Measurements from ENCODE around the gene PRDM15.

The PRDM15 gene

DNA sequence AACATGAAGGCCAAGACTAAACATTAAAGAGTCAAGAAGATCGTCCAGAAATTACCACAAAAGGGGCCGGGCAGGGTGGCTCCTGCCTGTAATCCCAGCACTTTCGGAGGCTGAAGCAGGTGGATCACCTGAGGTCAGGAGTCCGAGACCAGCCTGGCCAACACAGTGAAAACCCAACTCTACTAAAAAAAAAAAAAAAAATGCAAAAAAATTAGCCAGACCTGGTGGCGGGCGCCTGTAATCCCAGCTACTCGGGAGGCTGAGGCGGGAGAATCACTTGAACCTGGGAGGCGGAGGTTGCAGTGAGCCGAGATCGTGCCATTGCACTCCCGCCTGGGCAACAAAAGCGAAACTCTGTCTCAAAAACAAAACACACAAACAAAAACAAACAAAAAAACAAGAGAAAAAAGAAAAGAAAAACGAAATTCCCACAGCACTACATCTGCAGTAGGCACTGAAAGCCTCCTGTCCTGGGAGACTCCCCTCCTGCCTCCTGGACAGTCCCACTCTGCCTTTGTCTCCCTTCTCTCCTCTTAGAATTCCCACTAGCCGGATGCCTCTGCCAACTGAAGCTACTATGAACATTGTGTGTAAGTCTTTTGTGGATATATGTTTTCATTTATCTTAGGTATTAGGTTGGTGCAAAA is 94.6 kb downstream of the PRDM15 start:
- DNase-seq (ENCODE audit: low read depth in 1 of 2, low spot score in 1 of 2) = no peak

DNA sequence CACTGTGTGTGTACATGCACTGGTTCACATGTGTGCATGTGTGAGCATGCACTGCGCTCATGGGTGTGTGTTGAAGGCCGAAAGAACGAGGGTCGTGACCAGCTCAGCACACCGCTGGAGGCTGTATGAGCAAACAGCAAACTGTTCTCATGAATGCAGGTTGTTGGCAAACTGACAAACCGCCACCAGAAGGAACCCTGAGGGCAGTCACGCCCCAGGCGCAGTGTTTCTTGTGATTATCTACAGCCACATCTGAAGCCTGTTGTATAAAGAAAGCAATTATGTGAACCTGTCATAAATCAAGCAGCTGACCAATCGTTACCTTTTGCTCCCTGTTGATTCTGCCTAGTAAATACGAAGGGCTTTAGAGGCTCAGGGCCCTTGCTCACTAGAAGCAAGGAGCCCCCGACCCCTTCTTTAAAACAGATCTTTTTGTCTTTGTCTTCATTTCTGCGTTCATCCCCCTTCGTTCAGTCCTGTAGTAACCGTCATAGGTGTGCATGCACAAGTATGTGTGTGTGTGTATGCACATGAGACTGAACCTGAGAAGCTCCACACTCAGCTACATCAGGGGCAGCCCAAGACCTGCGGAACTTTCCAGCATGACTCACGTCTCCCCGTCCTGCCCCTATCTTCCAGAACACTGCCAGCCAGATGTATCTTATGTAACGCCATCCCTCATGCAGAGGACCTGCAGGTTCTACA is 95.5 kb downstream of the PRDM15 start:
- DNase-seq (ENCODE audit: low read depth in 1 of 2, low spot score in 1 of 2) = no peak

DNA sequence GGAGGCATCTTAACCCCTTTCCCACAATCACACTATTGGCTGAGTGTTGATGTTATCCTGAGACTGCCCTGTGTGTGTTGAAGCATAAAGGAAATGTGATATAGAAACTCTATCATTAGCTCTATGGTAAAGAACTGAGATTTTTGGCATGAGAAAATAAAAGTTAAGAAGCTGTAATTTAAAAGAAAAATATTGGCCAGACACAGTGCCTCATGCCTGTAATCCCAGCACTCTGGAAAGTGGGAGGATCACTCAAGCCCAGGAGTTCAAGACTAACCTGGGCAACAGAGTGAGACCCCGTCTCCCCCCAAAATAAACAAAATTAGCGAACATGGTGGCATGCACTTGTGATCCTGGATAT is 98.1 kb downstream of the PRDM15 start:
- no peak for DNase-seq (ENCODE audit: low read depth in 1 of 2, low spot score in 1 of 2)

DNA sequence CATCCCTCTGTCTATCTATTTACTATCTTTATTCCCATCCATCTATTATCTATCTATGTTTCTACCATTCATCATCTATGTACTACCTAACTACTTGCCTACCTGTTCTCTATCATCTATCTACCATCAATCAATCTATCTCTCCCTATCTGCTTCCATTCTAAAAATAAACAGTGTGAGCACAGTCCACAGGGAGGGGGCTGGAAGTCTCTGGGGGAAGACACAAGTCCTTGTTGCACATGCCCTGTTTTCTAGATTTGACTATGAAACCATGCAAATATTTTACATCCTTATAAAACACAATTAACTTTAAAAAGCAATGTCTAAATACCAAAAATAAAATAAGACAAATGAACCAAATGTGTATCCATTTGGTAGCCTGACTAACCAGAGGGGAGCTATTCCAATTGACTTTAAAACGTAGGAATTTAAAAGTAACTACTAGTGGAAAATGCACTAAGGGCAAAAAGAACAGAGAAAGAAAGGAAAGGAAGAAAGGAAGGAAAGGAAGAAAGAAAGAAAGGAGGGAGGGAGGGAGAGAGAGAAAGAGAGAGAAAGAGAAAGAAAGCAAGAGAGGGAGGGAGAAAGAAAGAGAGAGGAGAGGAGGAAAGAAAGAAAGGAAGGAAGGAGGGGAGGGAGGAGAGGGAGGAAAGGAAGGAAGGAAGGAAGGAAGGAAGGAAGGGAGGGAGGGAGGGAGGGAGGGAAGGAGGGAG is 98.7 kb downstream of the PRDM15 start:
- DNase-seq (ENCODE audit: low read depth in 1 of 2, low spot score in 1 of 2) = no peak

DNA sequence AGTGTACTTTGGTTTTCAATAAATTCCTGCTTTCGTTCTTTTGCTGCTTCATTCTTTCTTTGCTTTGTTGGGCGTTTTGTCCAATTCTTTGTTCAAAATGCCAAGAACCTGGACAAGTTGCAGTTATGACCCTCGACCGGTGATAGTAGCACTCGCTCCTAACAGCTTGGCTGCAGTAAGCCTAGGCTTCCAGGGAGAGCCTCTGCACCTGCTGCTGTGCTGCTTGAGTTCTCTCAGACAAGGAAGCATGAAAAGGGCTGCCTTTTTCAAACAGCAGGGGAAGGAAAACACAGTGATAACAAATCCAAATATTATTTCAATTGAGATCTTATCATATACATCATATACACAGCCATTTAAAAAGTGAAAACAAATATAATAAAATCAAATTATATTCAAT is 99.5 kb downstream of the PRDM15 start:
- DNase-seq (ENCODE audit: low read depth in 1 of 2, low spot score in 1 of 2) = no peak

DNA sequence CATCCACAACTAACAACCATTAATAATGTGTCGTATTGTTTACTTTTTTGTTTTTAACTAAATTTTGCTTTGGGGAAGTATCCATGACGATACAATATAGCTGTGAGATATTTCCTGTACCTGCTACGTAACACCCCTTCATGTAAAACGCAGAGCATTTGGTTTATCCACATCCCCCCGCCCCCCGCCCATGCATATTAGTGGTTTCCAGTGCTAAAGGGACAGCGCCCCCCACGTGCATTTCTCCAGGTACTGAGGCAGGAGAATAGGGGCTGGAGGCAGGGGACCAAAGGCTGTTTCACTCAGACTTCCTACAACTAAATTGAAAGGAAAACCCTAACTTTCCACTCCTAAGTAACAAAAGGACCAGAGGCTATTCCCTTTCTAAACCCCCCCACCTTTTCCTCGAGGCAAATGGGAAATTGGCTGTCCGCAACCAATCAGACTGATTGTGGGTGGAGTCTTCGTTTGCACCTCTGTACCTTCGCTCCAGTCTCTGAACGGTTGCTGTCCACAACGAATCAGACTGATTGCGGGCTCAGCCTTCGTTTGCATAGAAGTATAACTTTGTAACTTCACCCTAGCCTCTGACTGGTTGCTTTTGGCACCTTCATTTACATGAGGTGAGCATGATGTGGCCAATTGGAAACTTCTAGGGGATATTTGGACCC is 100.1 kb downstream of the PRDM15 start:
- DNase-seq (ENCODE audit: low read depth in 1 of 2, low spot score in 1 of 2) = no peak

DNA sequence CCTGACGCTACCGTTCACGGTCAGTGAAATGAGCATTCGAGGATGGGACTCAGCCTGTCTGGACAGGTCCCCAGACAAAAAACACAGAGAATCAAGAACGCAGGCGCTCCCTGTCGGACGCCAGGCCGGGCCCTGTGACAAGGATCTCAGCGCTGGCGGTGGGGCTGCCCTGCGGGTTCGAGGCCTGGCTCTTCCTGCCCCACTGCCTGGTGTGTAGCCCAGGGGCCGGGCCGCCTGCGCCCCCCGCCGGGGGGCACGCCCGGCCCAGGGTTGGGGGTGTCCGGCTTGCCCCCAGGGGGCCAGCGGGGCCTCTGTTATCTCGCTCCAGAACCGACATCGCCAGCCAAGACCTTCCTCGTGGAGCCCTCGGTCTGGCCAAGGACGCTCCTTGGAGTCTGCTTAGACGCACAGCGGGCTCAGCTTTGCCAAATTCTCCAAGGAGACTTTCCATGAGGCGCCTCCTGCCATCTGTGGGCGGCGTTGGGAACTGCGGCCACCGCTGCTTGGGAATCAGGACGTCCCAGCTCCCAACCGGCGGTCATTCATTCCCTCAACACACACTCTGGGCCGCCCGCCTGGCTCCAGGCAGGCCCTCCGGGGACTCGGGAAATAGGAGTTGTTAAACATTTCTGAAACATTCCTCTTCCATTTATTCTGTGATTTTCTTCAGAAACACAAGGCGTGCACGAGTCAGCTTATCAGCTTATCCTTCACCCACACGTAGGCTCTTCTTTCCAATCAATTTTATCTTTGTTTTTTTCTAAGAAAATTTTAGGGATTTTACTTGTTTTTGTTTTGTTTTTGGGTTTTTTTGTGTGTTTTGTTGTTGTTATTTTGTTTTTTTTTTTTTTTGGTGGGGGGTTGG is 101.0 kb downstream of the PRDM15 start:
- DNase-seq (ENCODE audit: low read depth in 1 of 2, low spot score in 1 of 2) = no peak

DNA sequence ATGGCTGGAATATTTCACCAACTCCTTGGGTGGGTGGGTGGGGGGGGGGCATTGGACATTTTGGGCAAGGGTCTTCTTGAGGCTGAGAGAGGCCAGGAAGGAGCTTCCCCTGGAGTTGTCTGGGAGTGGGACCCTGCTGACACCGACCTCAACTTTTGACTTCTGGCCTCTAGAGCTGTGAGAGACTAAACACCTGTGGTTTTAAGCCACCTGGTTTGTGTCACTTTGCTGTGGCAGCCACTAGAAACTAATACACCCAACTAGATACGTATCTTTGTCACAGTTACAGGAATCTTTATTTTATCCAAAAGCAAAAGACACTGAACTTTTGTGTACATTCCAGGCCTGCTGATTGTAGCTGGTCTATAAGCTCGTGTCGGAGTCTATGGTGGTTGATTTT is 102.4 kb downstream of the PRDM15 start:
- no peak for DNase-seq (ENCODE audit: low read depth in 1 of 2, low spot score in 1 of 2)

DNA sequence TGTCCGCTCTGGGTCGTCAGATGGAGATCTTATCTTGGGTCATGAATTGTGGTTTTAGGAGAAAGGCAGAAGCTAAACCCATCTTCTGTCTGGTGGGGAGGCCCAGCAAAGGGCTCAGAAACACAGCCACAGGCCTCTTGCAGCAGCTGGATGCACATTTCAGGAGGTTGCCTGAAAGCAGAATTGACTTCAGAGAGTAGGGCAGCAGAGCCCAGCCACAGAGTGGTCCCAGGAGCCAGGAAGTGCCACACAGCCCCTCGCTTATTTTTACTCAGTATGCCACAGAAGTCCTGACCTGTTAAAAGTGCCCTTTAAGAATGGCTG is 104.0 kb downstream of the PRDM15 start:
- DNase-seq (ENCODE audit: low read depth in 1 of 2, low spot score in 1 of 2) = no peak

DNA sequence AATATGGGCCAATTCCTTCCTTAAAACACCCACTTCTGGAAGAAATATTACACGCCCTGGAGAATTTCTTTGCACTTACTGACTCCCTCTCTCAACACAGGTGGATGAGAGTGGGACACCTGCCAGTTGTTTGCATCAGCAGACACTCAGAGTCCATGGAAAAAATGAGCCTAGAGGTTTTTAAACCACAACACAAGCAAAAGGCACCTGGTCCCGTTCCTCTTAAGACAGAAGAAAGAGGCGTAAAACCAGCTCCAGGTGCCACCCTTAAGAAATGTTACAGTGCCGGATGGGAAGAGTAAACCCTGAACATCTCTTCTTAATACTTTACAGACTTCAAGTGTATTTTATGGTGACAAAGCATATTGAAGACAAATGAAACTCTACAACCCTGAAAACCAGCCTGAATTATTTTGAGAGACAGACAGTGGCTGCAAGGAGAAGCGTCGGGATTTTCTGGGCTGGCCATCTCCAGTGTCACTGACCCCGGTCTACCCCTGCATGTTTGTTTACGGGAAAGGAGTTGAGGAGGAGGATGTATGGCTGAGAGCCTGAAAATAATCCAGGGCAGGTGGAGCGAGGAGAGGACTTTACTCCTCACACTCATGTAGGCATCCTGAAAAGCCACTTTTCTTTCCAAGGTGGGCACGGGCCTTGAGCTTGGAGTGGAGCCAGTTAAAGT is 104.5 kb downstream of the PRDM15 start:
- no peak for DNase-seq (ENCODE audit: low read depth in 1 of 2, low spot score in 1 of 2)

DNA sequence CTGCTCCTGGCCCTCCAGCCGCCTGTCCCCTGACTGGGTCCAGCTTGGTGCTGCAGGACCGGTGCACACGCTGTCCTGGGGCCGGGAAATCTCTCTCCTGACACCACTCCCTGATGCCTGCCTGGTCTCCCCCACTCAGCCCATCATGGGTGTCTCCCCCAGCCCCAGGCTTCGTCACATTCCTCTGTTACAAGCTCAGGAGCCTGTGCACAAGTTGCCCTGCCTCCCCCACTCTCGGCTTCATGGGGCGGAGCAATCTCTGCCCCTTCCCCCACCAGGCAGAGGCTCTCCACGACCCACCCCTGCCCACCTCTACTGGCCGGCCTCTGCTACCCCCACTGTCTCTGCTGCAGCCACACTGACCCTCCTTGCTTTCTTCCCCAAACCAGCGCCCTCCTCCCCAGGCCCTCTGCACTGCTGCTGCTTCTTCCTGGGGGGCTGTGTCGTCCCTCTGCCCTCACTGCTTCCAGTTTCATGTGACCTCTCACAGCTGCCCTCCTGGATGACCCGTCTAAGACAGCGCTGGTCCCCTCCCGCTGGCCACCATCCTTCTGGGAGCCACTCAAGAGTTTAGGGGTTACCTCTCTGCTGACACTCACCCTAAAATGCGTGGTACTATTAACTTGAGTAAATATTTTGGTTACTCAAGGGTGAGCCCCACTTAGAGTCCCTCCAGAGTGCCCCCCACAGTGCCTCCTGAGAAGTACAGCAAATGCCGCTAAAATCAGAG is 106.6 kb downstream of the PRDM15 start:
- no peak for DNase-seq (ENCODE audit: low read depth in 1 of 2, low spot score in 1 of 2)

DNA sequence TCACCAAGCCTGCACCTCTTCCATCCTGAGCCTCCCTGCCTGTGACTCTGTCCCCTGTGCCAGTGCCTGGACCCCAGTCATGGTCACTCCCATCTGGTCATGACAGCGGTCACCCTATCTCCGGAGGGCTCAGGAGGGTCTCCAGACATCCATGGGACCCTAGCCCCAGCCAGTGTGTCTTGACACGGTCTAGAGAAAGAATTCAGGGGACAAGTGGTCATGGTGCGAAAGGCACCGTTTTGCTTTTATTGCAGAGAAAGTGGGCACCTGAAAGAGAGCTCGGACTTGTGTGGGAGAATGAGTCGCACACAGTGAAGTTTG is 107.6 kb downstream of the PRDM15 start:
- DNase-seq (ENCODE audit: low read depth in 1 of 2, low spot score in 1 of 2) = no peak

DNA sequence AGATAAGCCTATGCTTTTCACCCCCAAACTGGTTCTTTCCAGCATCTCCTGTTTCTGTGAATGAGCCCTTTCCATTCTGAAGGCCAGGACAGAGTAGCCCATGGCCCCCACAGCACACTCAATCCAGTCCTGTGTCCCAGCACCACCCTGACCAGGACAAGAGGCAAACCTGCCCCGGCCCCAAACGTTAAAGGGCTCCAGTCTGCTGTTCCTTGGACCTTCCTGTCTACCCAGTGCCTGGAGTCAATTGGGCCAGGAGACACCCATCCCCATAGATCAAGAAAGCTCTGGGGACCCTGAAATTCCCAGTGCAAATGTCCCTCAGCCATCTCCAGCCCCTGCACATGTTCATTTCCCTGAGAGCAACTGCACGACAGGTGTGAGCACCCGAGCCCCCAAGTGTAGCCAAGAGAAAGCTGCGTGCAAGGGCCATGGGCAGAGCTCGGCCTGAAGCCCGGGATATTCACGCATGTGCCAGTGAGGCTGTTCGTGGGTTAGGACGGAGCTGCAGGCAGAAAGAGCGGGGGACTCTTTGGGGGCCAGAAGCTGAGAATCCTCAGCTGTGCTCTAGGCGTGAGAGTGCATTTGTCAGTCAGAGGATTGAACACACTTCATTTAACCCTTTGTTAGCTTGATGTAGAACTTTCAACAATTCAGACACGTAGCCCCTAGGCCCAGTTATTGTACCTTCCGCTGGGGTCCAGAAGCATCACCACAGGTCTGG is 108.1 kb downstream of the PRDM15 start:
- DNase-seq (ENCODE audit: low read depth in 1 of 2, low spot score in 1 of 2) = no peak

DNA sequence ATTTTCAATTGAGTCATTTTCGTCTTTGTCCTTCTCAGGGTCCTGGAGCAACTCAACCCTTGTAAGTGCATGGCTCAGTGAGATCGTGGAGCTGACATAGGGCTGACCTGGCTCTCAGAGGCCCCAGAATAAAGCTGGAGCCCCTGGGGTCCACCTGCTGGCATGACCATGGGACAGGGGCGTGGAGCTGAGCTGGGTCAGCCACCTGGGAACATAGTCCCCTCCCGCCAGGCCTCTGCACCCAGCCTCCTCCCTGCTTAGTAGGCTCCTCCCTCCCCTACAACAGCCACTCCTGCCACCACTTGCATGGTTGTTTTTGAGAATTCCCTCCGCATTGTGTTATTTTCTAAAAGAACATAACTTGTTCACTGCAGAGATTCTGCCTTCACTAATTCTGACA is 109.2 kb downstream of the PRDM15 start:
- DNase-seq (ENCODE audit: low read depth in 1 of 2, low spot score in 1 of 2) = no peak

DNA sequence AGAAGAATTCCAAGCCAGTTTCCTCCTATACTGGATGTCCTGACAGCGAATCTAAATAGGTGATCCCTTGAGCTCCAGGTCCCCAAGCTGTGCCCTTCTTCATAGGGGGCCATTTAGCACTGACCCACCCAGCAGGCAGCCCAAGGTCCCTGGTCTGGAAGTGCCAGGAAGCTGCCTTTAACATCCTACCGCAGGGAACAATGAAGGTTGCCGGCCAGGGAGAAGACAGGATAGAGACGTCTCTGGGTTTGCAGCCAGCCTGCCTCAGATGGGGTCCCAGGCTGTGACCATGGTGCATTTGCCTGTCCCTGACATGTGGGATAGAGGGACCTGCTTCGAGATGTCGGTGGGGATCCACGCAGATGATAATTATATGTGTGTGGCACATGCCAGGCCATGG is 109.6 kb downstream of the PRDM15 start:
- DNase-seq (ENCODE audit: low read depth in 1 of 2, low spot score in 1 of 2) = no peak

DNA sequence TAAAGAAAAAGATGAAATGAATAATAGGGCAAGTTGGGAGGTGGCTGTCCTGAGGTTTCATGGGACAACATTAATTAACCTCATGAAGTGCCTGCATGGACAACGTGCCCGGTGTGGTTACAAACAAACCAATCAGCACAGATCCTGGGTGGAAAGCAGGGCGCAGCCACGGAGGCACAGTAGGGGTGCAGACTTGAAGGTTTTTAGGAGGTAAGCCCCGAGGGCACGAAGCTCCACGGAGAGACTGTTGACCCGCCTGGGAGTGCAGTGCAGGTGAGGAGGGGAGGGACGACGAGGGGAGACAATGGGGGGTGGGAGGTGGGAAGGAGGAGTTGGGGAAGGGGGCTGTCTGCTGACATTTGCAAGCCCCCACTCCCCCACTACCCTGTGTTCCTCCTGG is 110.0 kb downstream of the PRDM15 start:
- no peak for DNase-seq (ENCODE audit: low read depth in 1 of 2, low spot score in 1 of 2)

DNA sequence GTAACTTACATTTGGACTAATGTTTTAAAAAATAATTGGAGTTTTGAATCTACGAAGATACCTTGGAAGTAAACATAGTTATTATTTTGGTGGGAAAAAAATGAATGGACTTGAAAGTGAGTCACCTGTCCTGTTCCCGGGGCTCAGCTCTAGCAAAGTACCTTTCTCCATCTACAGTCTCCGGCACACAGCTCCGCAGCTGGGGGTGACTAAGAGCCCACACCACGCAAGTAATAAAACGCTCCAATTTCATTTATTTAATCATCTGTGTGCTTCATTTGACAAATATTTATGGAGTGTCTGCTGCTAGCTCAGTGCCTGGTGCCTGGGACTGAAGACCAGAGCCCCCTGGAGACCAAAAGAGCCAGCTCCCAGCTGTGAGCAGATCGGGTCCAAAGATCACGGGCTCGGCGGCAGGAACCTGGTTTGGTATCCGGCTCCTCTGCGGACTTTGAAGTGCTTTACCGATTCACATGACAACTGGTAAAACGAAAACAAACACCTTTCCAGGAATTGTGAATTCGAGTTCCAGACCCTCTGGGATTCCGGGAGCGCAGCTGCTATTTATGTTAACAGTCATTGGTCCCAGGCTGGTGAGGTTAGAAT is 110.6 kb downstream of the PRDM15 start:
- no peak for DNase-seq (ENCODE audit: low read depth in 1 of 2, low spot score in 1 of 2)

DNA sequence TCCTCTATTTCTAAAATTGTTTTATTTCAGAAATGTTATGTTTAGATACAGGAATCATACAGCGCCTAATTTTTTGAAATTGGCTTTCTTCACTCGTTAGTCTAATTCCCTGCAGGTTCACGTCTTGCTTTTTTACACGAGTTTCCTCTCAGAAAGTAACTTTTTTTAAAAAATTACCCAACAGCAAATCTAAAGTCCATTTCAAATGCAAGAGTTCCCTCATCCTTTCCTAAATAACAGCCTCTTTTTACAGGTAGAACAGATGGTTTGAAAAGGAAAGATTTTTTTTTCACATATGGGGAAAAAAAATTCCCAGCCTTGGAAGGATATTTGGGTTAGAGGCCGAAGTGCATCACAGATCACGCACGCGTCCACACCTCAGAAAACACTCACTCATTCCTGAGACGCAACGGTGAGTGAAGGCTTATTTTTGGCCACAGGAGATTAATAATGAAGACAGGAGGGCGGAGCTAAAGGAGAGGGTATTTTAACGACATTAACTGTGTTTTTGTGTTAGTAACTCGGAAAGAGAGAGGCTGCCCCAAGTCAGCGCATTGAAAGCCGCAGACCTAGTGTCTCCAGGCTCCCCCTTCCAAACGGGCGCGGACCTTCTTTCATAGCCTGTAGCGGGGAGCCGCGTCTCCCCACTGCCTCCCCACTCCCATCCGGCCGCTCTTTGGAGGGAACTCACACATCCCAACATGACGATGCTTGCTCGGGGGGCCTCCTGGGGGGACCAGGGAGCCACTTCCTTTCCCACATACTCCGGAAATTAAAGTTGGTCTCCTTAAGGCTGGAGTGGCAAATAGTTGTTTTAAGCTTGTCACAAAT is 111.3 kb downstream of the PRDM15 start:
- no peak for DNase-seq (ENCODE audit: low read depth in 1 of 2, low spot score in 1 of 2)

Data from activated CD4-positive, alpha-beta T cell treated with anti-CD3 and anti-CD28 coated beads, Interleukin-2, amount 50 U/mL, for 24 hours (primary cell).